Astrocyte of the hippocampus (primary cell): ENCODE results near the gene RABGGTA.

ENCODE experiments used
- DNase-seq: peaks from one replicate; pipeline ENCODE4 v3.0.0; 2011; ENCODE audit warnings: low read depth, low spot score

Gene RABGGTA

DNA sequence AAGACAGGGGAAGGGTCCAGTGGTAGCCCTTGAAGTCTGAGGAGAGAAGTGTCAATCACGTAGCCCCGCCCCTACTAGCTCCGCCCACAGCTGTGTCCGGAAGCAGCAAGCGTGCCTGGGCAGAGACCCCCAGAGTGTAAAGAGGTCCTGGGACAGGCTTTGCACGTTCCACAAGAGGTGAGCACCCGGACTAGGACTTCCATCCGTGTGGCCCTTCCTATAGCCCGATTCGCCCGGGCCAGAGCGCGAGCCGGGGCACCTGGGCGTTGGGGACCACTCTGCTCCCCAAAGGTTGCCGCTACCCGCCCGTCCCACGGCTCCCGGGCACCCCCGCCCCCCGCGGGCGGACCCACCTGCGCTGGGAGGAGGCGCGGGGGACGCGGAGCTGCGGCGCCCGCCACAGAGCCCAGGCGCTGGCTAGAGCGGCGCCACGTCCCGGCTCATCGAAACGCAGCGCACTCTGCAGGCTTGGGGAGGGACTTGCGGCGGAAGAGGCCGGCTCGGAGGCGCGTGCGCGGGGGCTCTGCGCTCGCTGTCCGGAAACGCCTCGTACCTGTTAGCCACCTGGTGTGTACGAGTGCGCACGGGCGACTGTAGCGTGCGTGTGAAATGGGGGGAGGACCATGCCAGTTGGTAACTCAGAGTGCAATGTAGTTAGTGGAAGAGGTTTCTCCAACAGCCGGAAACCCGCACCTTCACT, at the start of gene RABGGTA:
TSS of gene RABGGTA (minus strand) at position 464 of the 700 bp plus-strand sequence. CDS start 482 bp downstream, outside the sequence.
- DNase-seq = peak; percentile 95

DNA sequence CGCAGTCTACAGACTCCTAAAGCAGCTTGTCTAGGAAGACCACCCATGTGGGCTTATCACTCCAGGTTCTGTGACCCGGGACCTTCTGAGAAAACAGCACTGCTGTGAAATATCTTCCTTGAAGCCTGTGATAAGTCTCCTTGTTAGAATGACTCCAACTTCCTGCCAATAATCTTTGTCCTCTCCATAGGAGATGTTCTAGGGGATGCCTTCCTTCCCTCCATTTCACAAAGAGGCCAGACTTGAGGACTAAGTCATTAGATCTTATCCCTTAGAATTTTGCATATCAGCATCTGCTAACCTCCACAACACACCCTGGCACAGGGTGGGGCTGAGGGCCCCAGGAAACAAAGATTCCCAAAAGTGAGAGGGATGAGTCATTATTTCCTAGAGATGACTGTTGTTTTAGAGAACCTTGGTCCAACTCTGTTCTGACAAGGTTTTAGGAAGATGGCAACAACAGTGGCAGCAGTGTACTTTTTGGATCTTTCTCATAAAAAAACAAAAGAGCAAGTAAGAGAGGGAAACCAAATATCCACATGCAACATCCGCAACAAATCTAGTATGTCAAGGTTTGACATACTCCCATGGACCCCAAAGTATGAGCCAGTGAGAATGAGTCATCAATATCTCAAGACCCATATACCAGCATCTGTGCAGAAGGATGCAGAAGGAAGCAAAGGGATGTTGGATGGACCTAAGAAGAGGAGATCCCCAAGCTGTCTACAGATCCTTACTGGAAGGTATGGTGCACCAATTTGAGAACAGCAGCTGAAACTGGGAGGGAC, 45.9 kb upstream of the RABGGTA start:
- DNase-seq = no peak

DNA sequence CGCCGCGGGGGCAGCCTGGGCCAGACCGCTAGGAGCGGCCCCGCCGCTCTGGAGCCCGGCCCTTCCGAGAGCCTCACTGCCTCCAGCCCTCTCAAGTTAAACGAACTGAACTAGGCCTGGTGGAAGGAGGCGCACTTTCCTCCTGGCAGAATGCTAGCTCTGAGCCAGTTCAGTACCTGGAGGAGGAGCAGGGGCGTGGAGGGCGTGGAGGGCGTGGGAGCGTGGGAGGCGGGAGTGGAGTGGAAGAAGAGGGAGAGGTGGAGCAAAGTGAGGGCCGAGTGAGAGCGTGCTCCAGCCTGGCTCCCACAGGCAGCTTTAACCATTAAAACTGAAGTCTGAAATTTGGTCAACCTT, 45.2 kb upstream of the RABGGTA start:
- no peak for DNase-seq

DNA sequence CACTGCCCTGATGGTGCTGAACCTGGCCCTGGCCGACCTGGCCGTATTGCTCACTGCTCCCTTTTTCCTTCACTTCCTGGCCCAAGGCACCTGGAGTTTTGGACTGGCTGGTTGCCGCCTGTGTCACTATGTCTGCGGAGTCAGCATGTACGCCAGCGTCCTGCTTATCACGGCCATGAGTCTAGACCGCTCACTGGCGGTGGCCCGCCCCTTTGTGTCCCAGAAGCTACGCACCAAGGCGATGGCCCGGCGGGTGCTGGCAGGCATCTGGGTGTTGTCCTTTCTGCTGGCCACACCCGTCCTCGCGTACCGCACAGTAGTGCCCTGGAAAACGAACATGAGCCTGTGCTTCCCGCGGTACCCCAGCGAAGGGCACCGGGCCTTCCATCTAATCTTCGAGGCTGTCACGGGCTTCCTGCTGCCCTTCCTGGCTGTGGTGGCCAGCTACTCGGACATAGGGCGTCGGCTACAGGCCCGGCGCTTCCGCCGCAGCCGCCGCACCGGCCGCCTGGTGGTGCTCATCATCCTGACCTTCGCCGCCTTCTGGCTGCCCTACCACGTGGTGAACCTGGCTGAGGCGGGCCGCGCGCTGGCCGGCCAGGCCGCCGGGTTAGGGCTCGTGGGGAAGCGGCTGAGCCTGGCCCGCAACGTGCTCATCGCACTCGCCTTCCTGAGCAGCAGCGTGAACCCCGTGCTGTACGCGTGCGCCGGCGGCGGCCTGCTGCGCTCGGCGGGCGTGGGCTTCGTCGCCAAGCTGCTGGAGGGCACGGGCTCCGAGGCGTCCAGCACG, 44.6 kb upstream of the RABGGTA start:
- peak; percentile 23 for DNase-seq

DNA sequence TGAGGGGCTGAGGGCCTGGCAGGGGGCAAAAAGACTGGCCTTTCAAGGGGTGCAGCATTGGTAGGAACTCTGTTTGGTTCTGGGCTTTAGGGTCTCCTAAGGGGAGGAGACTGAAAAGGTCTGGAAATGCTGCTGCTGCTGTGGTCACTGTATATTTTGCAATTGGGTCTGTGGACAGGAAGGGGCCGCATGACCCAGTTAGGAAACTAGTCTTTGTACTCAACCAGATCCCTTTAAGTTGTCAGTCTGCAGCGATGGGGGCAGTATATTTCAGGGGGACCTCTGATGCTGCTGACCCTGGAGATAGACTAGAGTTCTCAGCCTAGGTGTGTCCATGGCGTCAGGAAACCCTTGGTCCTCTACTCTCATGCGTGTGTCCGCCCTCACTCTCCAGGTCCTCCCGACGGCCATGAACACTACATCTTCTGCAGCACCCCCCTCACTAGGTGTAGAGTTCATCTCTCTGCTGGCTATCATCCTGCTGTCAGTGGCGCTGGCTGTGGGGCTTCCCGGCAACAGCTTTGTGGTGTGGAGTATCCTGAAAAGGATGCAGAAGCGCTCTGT, 43.9 kb upstream of the RABGGTA start:
- DNase-seq = no peak

DNA sequence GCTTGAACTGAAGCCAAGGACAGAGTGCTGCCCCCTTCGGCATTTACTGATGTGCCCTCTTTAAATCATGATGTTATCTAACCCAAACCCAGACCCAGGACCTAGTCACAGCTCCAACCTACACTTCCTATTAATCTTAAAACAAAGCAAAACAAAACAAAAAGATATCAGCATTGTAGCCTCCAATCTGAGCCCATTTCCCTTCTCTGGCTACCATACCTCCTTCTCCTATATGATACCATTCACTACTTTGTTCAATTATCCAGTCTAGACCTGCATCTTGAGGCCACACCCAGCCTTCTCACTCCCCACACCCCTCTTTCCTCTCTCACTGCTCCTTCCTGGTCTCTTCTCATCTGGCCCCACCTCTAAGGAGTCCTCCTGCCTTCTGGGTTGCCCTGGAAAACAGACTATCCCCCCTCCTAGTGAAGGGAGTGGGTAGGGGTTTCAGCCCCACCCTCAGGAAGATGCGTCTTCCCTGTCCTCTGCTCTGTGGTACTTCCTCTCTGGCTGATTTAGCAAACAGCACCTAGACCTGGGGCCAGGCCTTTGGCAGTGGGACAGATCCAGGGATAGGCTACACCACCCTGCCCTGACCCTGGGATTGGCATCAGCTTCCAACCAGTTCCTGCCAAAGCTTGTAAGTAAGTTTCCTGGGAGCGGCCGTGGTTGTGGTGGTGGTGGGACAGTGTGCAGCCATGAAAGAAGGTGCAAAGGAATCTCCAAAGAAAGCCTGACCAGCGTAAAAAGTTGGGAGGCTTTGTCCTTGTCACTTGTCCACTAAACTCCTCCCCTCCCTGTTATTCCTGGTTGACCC, 43.2 kb upstream of the RABGGTA start:
- no peak for DNase-seq

DNA sequence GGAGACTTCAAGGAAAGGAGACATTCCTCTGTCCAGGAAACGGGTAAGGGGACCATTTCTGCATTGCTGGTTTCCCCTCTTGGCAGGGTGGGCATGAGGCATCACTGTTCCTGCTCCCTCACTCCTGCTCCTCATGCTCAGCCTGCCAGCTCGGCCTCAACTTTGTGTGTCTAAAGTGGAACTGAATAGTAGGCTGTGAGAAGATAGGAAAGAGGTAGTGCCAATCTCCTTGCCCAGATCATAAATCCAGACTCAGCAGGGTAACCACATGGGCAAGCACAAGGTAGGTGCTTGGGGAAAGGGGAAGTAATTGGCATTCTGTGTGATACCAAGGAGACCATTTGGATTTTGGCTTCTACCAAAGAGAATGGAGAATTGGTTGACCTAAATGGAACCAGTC, 42.5 kb upstream of the RABGGTA start:
- DNase-seq = no peak

DNA sequence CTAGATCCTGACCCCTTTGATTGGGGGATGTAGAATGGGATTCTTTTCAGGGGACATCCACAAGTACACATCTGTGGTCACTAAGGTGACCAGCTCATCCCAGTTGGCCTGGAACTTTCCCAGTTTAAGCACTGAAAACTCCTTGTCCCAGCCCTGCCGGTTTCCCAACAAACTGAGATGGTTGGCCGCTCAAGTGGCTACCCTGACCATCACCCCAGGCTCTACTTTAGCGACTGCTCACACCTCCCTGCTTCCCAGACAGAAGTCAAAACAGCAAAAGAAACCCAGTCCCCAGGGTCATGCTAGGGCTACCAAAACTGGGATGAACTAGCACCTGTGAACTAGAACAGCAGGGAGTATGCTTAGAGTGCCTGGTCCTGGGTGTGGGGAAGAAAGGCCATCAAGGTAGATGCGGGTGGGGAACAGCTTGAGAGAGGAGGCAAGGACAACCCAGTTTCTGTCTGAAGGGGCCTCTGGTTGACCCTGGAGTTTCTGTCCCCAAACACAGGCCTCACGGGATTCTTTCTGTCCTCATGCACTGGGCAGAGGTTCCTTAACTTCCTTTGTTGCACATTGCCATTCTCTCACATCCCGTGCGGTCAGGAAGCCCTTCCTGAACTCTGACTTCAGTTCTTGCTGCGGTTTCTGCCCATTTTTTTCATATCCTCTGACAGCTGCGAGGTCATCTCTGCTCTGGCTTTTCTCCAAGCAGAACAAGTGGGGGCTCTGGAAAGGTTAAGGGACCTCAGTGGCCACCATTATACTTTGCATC, 41.5 kb upstream of the RABGGTA start:
- DNase-seq = no peak

GRCh38 chr14:24311837-24312615, 40.6 kb upstream of the RABGGTA start:
- no peak for DNase-seq

- peak; percentile 93 for DNase-seq
Observed at GRCh38 chr14:24310646-24311604, 39.5 kb upstream of the RABGGTA start, which contains the start of gene LTB4R. Gene LTB4R (plus strand): TSS chr14:24311502. CDS start chr14:24315652, 4,150 bp downstream.

DNA sequence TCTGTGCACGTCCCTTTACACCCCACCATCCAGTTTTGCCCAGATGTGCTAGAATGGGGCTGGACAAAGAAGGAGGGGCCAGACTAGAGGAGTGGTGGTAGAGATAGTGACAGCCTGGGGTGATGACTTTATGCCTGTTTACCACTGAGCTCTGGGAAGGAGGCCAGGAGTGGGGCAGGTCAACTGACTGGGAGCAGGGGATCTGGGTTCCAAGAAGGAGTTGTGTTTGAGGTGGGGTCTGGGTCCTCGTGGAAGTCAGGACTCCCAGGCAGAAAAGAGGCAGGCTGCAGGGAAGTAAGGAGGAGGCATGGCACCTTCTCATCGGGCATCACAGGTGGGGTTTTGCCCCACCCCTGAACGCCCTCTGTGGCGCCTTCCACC, 38.9 kb upstream of the RABGGTA start:
- DNase-seq = no peak

DNA sequence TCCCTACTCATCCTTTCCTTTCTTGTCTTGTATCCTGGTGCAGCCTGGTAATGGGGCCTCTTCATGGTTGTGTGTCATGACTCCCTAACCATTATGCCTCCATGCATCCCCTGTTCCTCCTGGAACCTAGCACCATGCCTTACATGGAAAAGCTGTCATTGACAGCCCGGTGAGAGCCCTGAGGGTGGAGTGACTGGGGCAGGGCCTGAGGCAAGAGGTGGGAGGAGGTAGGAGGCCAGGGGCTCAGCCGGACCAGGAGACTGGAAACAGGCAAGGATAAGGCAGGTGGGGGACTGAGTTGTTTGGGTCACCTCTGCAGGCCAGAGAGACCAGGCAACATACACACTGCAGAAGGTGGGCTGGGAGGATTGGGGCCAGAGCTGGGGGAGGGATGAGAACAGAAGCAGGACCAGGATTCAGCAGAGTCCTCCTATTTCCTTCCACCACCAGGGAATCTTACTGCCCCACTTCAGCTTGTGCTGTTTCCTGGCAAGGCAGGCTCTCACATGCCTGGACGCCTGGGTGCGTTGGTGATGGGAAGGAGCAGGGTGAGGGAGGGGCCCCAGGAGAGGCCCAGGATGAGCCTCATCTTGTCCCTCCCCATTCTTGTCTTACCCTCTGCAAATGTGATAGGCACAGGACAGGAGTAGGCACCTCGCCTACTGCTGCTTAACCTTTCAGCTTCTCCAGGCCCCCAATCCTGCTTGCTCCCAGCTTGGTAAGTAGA, 38.3 kb upstream of the RABGGTA start, which contains the start of gene LTB4R2:
TSS of gene LTB4R2 (plus strand) at position 603 of the 727 bp plus-strand sequence. CDS start 525 bp downstream, outside the sequence.
- no peak for DNase-seq

- DNase-seq = no peak
Observed at GRCh38 chr14:24308342-24309124, 37.1 kb upstream of the RABGGTA start.

GRCh38 chr14:24307575-24308341, 36.4 kb upstream of the RABGGTA start, which contains the start of gene CIDEB:
Gene CIDEB (minus strand): TSS chr14:24307977. CDS start chr14:24307858, 119 bp downstream.
- DNase-seq = peak; percentile 80

DNA sequence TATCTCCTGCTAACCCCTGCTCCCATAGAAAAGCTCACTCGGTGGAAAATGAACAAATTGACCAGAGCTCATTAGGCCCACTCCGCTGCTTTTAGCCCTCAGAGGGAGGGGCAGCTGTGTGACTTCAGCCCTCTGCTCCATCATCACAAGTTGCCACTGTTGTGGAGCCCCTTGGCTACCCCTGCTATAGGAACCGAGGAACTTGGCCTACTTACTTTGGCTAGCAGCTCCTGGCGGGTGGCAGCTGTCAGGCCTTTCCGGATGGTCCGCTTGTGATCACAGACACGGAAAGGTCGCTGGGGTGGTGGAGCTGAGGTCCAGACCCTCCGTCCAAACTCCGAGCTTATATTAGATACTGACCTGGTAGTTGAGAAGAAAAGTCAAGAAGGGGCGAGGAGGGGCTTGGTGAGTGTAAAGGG, 35.8 kb upstream of the RABGGTA start:
- no peak for DNase-seq

GRCh38 chr14:24304019-24304387, 32.6 kb upstream of the RABGGTA start:
- no peak for DNase-seq
